CD4-positive, alpha-beta T cell (primary cell): ENCODE results near the gene PTPRT. TPM values are rescaled to one million over a fixed set of nuclear protein-coding genes. Genes with fewer than 3 reads are reported as not detected.

ENCODE experiments used
- ATAC-seq: fragments of 200-7000 bp; cut with Tn5 transposase; one replicate; pipeline ENCODE4 v1.10.0; 2022; ENCODE audit warnings: mild to moderate bottlenecking; ENCODE audit not compliant: poor library complexity
- CTCF ChIA-PET: fragments of 350-600 bp; sonication (Branson Sonifier 250); formaldehyde crosslinking; loops from one replicate; lab custom pipeline; 2021; ENCODE audit warnings: antibody characterized with exemption, inconsistent platforms; lab: Charles Lee
- POLR2A ChIA-PET: fragments of 350-600 bp; sonication (Branson Sonifier 250); formaldehyde crosslinking; loops from one replicate; lab custom pipeline; 2021; ENCODE audit warnings: antibody characterized with exemption, inconsistent platforms; lab: Charles Lee
- DNase-seq, 14 experiments: peaks; one replicate each; pipeline ENCODE4 v3.0.0-alpha.2; 2013 to 2020; ENCODE audit warnings: mixed read lengths in 2 of 14
- H3K27ac ChIP-seq, 2 donors: one replicate each; pipeline versions ENCODE4 v1.5.1 to v1.7.0; 2013; ENCODE audit warnings: low read length in 2 of 2, low read depth in 1 of 2, mild to moderate bottlenecking in 1 of 2
- H3K27me3 ChIP-seq, 2 experiments: 1 replicate in 1 of 2; 2 replicates in 1 of 2; pipeline versions ENCODE4 v1.6.1 to v1.7.0; 2013; ENCODE audit warnings: low read length in 2 of 2, control low read depth in 1 of 2, mild to moderate bottlenecking in 1 of 2, moderate library complexity in 1 of 2; ENCODE audit not compliant: insufficient read depth in 2 of 2, control insufficient read depth in 1 of 2
- H3K36me3 ChIP-seq: one replicate; pipeline ENCODE4 v1.6.1; 2013; ENCODE audit warnings: low read length, control low read depth; ENCODE audit not compliant: insufficient read depth
- H3K4me1 ChIP-seq: one replicate; pipeline ENCODE4 v1.6.1; 2013; ENCODE audit warnings: low read length, control low read depth; ENCODE audit not compliant: insufficient read depth
- H3K4me3 ChIP-seq: one replicate; pipeline ENCODE4 v1.5.1; 2013; ENCODE audit warnings: mild to moderate bottlenecking, low read length, moderate library complexity
- H3K9me3 ChIP-seq, 2 experiments: 1 replicate in 1 of 2; 2 replicates in 1 of 2; pipeline versions ENCODE4 v1.6.1 to v1.7.0; 2013; ENCODE audit warnings: low read length in 2 of 2, mild to moderate bottlenecking in 2 of 2, control low read depth in 1 of 2, moderate library complexity in 1 of 2; ENCODE audit not compliant: control insufficient read depth in 1 of 2, insufficient read depth in 1 of 2
- H3K27ac Mint-ChIP-seq: one replicate; pipeline ENCODE4 v1.8.0; 2020; ENCODE audit warnings: mixed read lengths
- H3K27me3 Mint-ChIP-seq: one replicate; pipeline ENCODE4 v1.8.0; 2021; ENCODE audit warnings: mixed read lengths
- H3K36me3 Mint-ChIP-seq: one replicate; pipeline ENCODE4 v1.8.0; 2021; ENCODE audit warnings: low read depth, mixed read lengths
- H3K4me1 Mint-ChIP-seq: one replicate; pipeline ENCODE4 v1.8.0; 2021; ENCODE audit warnings: low read depth, mixed read lengths
- H3K4me3 Mint-ChIP-seq: one replicate; pipeline ENCODE4 v1.8.0; 2020; ENCODE audit warnings: mild to moderate bottlenecking, mixed read lengths
- H3K9me3 Mint-ChIP-seq: one replicate; pipeline ENCODE4 v1.8.0; 2020; ENCODE audit warnings: mixed read lengths
- intact Hi-C, 2 experiments: fragments of 100-400 bp; cut with DNase I in 1 of 2; cut with micrococcal nuclease in 1 of 2; formaldehyde crosslinking; loops; one replicate each; pipeline versions ENCODE4 v1.15.1 to v1.9.0; 2023 to 2025; cut with DNase I, micrococcal nuclease
- total RNA-seq, 174 experiments: library from RNA in 2 of 174; stranded (reverse) in 2 of 174; gene quantifications; one replicate each; pipeline ENCODE4 v1.2.3 and lab custom pipeline; 2021 to 2026
- TF ChIP-seq, protein P1 (sequence below): fragments of 200-600 bp; IDR thresholded peaks from one replicate; pipeline ENCODE4 v1.8.0; 2022; ENCODE audit warnings: antibody characterized with exemption, mild to moderate bottlenecking

Gene PTPRT
- total RNA-seq, 2 experiments from 2014 or later = not detected

DNA sequence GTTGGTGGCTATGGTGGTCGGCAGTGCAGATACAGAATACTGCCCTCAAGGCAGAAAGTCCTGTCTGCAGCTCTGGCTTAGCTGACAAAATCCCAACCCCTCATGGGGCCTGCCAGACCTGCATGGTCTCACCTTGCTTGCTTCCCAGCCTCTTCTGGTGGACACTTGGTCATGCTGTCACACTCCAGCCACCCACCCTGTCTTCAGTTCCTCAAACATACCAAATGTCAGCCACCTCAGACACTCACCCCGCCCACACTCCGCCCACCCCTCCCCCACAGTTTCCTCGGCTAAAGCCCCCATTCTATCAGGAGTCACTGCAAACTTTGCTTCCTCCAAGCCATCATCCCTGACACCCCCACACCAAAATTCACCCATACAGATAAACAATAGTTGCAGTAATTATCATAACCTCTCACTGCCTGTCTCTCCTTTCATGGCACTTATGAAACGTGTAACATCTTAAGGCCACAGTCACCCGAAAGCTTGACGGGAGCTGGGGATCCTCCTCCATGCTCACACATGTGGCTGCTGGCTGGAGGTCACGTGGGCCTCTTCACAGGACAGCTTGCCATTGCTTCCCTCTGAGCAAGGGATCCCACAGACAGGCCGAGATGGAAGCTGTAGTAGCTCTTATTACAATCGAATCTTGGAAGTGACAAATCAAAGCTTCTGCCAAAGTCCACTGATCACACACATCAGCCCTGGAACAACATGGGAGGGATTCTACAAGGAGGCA is 202.2 kb downstream of the PTPRT start:
- H3K27me3 Mint-ChIP-seq = peaks cover 4% of the 10 kb centered on the region
- intact Hi-C loops = no loop called here
- TF ChIP-seq, protein P1, sequence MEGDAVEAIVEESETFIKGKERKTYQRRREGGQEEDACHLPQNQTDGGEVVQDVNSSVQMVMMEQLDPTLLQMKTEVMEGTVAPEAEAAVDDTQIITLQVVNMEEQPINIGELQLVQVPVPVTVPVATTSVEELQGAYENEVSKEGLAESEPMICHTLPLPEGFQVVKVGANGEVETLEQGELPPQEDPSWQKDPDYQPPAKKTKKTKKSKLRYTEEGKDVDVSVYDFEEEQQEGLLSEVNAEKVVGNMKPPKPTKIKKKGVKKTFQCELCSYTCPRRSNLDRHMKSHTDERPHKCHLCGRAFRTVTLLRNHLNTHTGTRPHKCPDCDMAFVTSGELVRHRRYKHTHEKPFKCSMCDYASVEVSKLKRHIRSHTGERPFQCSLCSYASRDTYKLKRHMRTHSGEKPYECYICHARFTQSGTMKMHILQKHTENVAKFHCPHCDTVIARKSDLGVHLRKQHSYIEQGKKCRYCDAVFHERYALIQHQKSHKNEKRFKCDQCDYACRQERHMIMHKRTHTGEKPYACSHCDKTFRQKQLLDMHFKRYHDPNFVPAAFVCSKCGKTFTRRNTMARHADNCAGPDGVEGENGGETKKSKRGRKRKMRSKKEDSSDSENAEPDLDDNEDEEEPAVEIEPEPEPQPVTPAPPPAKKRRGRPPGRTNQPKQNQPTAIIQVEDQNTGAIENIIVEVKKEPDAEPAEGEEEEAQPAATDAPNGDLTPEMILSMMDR = no peak
- DNase-seq (no peak), ATAC-seq (no peak)
- H3K9me3 Mint-ChIP-seq = no peaks in the 10 kb centered on the region
- peaks cover 0 to 12% of the 10 kb centered on the region in 2 experiments for H3K9me3 ChIP-seq
- no peaks in the 10 kb centered on the region for H3K4me1 Mint-ChIP-seq
- H3K27ac Mint-ChIP-seq = no peak overlapping the region
- no peak overlapping the region for H3K4me3 Mint-ChIP-seq
- H3K36me3 ChIP-seq = no peaks in the 10 kb centered on the region
- H3K4me3 ChIP-seq = no peak overlapping the region
- POLR2A ChIA-PET = no interaction called here
- H3K27me3 ChIP-seq = no peaks in the 10 kb centered on the region
- CTCF ChIA-PET = no interaction called here
- H3K36me3 Mint-ChIP-seq = no peaks in the 10 kb centered on the region
- no peak overlapping the region for H3K27ac ChIP-seq
- H3K4me1 ChIP-seq = no peaks in the 10 kb centered on the region

DNA sequence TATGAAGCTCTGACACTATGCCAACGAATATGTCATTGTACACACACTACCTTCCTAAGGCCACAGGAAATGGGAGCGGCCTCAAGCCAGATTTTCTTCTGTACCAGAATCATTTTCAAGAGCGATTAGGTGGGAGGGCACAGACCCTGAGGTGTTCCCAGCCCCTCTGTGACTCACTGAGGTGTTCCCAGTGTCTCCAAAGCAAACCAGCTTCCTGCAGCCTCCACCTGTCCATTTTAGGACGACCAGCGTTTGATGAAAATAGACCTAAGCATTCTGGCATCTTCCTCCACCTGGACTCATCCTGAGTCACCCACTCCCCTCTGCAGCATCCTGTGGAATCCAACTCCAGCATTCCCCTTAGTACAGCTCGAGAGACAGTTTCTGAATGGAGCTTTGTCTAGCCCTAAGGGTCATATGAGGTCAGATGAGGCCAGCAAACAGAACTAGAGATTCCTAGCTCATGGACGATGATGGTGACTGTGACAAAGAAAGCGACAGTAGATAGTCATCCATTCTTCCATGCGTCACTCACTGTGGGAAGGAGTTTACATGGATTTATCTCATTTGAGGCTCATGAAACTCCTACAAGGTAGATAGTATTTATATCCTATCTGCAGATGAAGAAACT is 203.4 kb downstream of the PTPRT start:
- intact Hi-C loops = no loop called here
- no peak for ATAC-seq
- Mint-ChIP-seq H3K4me1 (no peaks in the 10 kb centered on the region), H3K36me3 (no peaks in the 10 kb centered on the region), H3K9me3 (no peaks in the 10 kb centered on the region), H3K27ac (no peak overlapping the region), H3K27me3 (peaks cover 4% of the 10 kb centered on the region), H3K4me3 (no peak overlapping the region)
- no peak for DNase-seq
- H3K27me3 ChIP-seq = no peaks in the 10 kb centered on the region
- ChIA-PET CTCF (no interaction called here), POLR2A (no interaction called here)
- peaks cover 0 to 17% of the 10 kb centered on the region in 2 experiments for H3K9me3 ChIP-seq
- TF ChIP-seq, protein P1 = no peak
- H3K4me3 ChIP-seq = no peak overlapping the region
- no peaks in the 10 kb centered on the region for H3K4me1 ChIP-seq
- no peak overlapping the region for H3K27ac ChIP-seq
- H3K36me3 ChIP-seq = no peaks in the 10 kb centered on the region

DNA sequence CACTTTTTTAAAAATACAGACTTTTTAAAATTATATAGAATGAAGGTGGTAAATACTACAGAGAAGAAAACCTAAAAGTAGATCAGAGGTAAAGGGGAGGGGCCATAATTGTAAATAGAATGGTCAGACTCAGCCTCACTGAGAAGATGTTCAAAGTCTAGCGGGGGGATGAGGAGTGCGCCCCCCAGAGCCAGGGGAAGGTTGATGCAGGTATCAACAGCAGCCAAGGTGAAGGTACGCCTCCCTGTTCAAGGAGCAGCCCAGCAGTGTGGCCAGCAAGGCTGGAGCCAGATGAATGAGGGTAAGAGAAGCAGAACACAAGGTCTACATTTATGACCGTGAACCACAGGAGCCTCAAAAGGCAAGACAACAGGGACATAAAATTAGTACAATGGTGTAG is 204.1 kb downstream of the PTPRT start:
- H3K27me3 ChIP-seq = no peaks in the 10 kb centered on the region
- H3K27ac Mint-ChIP-seq = no peak overlapping the region
- no peak overlapping the region for H3K27ac ChIP-seq
- intact Hi-C loops = no loop called here
- TF ChIP-seq, protein P1 = no peak
- no peaks in the 10 kb centered on the region for H3K4me1 Mint-ChIP-seq
- no peaks in the 10 kb centered on the region for H3K36me3 Mint-ChIP-seq
- H3K4me3 Mint-ChIP-seq = no peak overlapping the region
- ATAC-seq (no peak), DNase-seq (no peak)
- peaks cover 4% of the 10 kb centered on the region for H3K27me3 Mint-ChIP-seq
- H3K36me3 ChIP-seq = no peaks in the 10 kb centered on the region
- H3K9me3 Mint-ChIP-seq = no peaks in the 10 kb centered on the region
- ChIA-PET POLR2A (no interaction called here), CTCF (no interaction called here)
- peaks cover 0 to 17% of the 10 kb centered on the region in 2 experiments for H3K9me3 ChIP-seq
- no peak overlapping the region for H3K4me3 ChIP-seq
- H3K4me1 ChIP-seq = no peaks in the 10 kb centered on the region
